Neutrophil (primary cell): ENCODE results near the gene SLC30A1.

Source experiments
- H3K27ac ChIP-seq: fragments of 200-600 bp; sonication (generic); 2 replicates; pipeline ENCODE4 v1.5.1; 2016; ENCODE audit warnings: mild to moderate bottlenecking, moderate library complexity
- H3K27me3 ChIP-seq: fragments of 200-600 bp; sonication (generic); 2 replicates; pipeline ENCODE4 v1.6.0; 2016; ENCODE audit warnings: mild to moderate bottlenecking
- H3K36me3 ChIP-seq: fragments of 200-600 bp; sonication (generic); 2 replicates; pipeline ENCODE4 v1.5.1; 2017
- H3K4me1 ChIP-seq, 2 experiments: fragments of 200-600 bp in 1 of 2; sonication (generic) in 1 of 2; 1 replicate in 1 of 2; 2 replicates in 1 of 2; pipeline versions ENCODE4 v1.5.1 to v1.6.1; 2013 to 2016; ENCODE audit warnings: low read depth in 1 of 2, low read length in 1 of 2, mild to moderate bottlenecking in 1 of 2, moderate library complexity in 1 of 2; ENCODE audit not compliant: control insufficient read depth in 1 of 2, insufficient read depth in 1 of 2
- H3K4me3 ChIP-seq, 2 experiments: fragments of 200-600 bp in 1 of 2; sonication (generic) in 1 of 2; 1 replicate in 1 of 2; 2 replicates in 1 of 2; pipeline ENCODE4 v1.5.1; 2013 to 2016; ENCODE audit warnings: low read depth in 1 of 2, low read length in 1 of 2, mild to moderate bottlenecking in 1 of 2, moderate library complexity in 1 of 2
- H3K9me3 ChIP-seq: fragments of 200-600 bp; sonication (generic); 2 replicates; pipeline ENCODE4 v1.5.1; 2016
- TF ChIP-seq, protein P1 (sequence below): fragments of 200-600 bp; sonication (generic); IDR thresholded peaks from 2 replicates; pipeline ENCODE4 v1.5.1; 2016; ENCODE audit warnings: antibody characterized with exemption

Gene SLC30A1

DNA sequence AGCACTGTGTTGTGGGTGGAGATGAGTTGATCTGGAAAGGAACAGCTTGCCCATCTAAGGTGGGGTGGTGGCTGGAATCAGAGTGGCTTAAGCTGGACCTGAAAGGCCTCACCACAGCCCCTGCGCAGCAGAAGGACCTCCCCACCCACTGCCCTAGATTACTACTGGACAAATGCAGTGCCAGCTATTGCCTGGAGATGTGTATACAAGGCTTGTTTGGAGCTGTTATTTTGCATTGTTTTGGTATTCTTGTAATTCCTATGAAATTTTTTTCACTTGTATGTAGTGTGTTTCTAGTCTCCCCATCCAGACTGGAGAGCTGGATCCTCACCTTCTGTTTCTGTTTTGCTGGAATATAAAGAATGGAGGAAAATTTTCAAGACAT, 1.3 kb upstream of the SLC30A1 start:
- TF ChIP-seq, protein P1, sequence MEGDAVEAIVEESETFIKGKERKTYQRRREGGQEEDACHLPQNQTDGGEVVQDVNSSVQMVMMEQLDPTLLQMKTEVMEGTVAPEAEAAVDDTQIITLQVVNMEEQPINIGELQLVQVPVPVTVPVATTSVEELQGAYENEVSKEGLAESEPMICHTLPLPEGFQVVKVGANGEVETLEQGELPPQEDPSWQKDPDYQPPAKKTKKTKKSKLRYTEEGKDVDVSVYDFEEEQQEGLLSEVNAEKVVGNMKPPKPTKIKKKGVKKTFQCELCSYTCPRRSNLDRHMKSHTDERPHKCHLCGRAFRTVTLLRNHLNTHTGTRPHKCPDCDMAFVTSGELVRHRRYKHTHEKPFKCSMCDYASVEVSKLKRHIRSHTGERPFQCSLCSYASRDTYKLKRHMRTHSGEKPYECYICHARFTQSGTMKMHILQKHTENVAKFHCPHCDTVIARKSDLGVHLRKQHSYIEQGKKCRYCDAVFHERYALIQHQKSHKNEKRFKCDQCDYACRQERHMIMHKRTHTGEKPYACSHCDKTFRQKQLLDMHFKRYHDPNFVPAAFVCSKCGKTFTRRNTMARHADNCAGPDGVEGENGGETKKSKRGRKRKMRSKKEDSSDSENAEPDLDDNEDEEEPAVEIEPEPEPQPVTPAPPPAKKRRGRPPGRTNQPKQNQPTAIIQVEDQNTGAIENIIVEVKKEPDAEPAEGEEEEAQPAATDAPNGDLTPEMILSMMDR, result no peak
- Histone ChIP-seq H3K9me3 (no peaks in the 10 kb centered on the region), H3K4me1 (peaks cover 55 to 56% of the 10 kb centered on the region in 2 experiments), H3K4me3 (peak overlapping the region in 1 of 2 experiments; percentile 92), H3K27ac (peak overlapping the region; percentile 96), H3K36me3 (peaks cover 8% of the 10 kb centered on the region), H3K27me3 (no peaks in the 10 kb centered on the region)

DNA sequence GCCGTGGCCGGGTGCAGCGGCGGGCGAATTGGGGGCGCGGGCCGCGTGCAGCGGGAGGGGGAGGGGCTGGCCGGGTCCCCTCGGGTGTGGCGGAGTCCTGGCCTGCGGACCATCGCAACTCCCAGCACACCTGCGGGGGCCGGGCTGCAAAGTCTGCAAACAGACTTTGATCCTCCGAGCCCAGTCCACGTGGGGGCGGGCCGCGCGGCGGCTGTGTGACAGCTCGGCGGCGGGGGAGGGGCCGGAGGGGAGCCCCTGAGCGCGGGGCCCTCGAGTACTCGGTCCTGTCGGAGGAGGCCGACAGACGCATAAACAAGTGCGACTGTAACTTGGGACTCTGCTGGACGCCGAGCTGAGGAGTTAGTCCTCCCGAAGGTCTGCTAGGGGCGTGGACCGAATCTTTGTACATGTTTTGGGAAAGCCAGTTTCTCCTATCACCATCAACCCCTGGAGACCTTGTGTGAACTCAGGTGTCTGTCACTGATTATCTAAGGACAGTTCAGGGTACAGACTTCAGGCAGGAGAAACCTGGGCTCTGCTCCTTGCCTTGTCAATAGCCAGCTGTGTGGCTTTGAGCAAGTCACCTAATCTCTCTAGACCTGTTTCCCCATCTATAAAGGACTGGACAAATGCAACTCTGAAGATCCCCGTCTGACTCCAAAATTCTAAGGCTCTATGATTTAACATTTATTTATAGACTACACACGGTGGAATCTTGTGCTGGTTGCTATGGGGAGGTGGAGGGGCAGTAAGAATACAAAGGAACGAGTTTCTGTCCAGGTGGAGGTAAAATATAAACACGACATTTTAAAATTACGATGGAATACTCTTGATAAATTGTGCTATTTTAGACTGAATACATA, 710 bp upstream of the SLC30A1 start:
- peak overlapping the region; percentile 96 for H3K27ac ChIP-seq
- H3K9me3 ChIP-seq, result no peaks in the 10 kb centered on the region
- H3K4me3 ChIP-seq, result peak overlapping the region; percentile 92 to 94
- peaks cover 55 to 56% of the 10 kb centered on the region in 2 experiments for H3K4me1 ChIP-seq
- peaks cover 14% of the 10 kb centered on the region for H3K36me3 ChIP-seq
- no peaks in the 10 kb centered on the region for H3K27me3 ChIP-seq
- TF ChIP-seq, protein P1, result no peak

DNA sequence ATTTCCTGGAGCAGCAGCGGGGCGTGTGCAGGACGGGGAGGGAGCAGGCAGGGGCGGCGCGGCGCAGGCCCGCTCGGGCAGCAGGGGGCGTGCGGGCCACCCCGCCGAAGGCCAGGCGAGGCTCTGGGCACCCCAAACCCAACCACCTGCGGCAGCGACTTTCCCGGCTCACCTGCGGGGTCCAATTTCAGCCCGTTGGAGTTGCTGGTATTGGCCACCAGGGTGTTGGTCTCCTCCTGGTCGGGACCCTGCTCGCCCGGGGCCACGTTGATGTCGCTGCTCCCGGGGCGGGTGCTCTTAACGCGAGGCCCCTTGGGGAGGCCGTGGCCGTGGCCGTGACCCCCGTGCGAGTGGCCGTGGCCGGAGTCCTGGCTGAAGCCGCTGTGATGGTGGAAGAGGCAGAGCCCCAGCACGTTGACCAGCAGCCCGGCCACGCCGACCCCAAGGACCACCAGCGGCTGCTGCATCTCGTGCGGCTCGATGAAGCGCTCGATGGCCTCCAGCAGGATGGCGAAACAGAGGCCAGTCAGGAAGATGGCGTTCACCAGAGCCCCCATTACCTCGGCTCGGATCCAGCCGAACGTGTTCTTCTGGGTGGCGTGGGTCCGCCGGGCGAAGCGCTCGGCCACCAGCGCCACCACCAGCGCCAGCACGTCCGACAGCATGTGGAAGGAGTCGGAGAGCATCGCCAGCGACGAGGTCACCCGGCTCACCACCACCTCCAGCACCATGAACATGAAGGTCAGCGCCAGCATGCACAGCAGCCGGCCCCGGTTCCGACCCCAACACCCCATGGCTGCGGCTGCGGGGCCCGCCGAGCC, 932 bp downstream of the SLC30A1 start:
- TF ChIP-seq, protein P1, result peak; percentile 92
- no peaks in the 10 kb centered on the region for H3K9me3 ChIP-seq
- H3K27me3 ChIP-seq, result no peaks in the 10 kb centered on the region
- H3K4me3 ChIP-seq, result peak overlapping the region; percentile 92 to 94
- peaks cover 41 to 44% of the 10 kb centered on the region in 2 experiments for H3K4me1 ChIP-seq
- peak overlapping the region; percentile 96 for H3K27ac ChIP-seq
- peaks cover 27% of the 10 kb centered on the region for H3K36me3 ChIP-seq

DNA sequence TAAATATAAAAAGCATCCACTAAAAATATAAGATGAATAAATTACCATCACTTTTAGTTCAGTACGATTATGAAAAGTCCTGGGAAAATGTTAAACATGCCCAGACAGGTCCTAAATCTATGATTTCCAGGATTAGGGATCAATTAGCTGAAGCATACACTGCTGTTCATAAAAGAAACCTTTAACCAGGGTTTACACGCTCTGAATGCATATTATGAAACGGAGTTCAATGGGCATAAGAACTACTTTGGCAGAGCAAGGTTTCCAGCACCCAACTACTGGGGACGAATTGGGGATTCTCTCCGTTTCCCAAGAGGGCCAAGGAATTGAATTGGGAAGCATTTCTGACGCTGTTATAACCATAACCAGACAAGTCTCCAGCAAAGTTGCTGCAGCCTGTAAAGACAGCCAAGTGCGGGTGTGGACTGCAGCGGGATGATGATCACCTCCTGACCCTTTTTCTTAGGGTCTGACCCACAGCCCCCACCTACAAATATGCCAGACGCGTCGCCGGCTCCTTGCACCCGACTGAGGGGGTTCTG, 1.6 kb downstream of the SLC30A1 start:
- Histone ChIP-seq H3K4me1 (peaks cover 34 to 37% of the 10 kb centered on the region in 2 experiments), H3K27ac (peak overlapping the region; percentile 96)
- TF ChIP-seq, protein P1, result no peak

DNA sequence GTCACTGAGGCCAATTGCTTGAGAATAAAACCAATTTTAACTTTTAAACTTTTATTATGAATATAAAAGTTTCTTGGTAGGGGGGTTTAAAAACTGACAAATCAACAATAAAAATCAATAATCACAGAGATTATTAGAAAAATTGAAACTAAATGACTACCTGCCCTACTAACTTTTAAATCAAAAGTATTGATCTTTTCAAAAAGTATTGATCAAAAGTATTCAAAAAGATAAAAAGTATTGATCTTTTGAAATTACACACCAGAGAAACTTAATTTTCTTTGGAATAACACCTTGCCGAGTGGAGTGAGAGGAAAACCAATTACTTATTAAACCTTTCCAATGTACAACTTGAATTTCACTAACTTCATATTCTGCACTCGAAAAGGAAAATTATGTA, 2.2 kb downstream of the SLC30A1 start:
- TF ChIP-seq, protein P1, result no peak
- peaks cover 30 to 31% of the 10 kb centered on the region in 2 experiments for H3K4me1 ChIP-seq
- no peaks in the 10 kb centered on the region for H3K27me3 ChIP-seq
- no peaks in the 10 kb centered on the region for H3K9me3 ChIP-seq
- H3K4me3 ChIP-seq, result peak overlapping the region in 1 of 2 experiments; percentile 92
- H3K36me3 ChIP-seq, result peaks cover 37% of the 10 kb centered on the region
- no peak overlapping the region for H3K27ac ChIP-seq

More for the DNA sequence above, 1.6 kb downstream of the SLC30A1 start:
- Histone ChIP-seq H3K9me3 (no peaks in the 10 kb centered on the region), H3K36me3 (peaks cover 33% of the 10 kb centered on the region), H3K27me3 (no peaks in the 10 kb centered on the region), H3K4me3 (peak overlapping the region; percentile 92 to 94)
